ENCODE data around the gene THAP10. TPM values are rescaled to one million over a fixed set of nuclear protein-coding genes. Genes with fewer than 3 reads are reported as not detected.

The THAP10 gene
- total RNA-seq, 1 experiment from 2014 or later, result 2.5 TPM

- no peak overlapping the region for H4K8ac ChIP-seq (replicated peaks; ENCODE audit: insufficient read length, low read depth, low read length)
- H3K9ac ChIP-seq (ENCODE audit: extremely low read depth, insufficient read length, low read length), result no peak overlapping the region
- Mint-ChIP-seq H3K27me3 (ENCODE audit: low read depth) (peaks cover 30% of the 10 kb centered on the region), H3K36me3 (ENCODE audit: insufficient read depth in 1 of 3, low read depth in 3 of 3) (peaks cover 0 to 2% (median 0%) of the 10 kb centered on the region in 3 experiments; a peak in 3 of 7 replicates), H3K27ac (no peak overlapping the region), H3K9me3 (peaks cover 0 to 2% of the 10 kb centered on the region in 2 experiments; a peak in 1 of 5 replicates), H3K4me1 (peaks cover 13 to 16% of the 10 kb centered on the region in 2 experiments), H3K4me3 (no peak overlapping the region)
- H3K79me2 ChIP-seq (ENCODE audit: insufficient read depth, low read length), result no peaks in the 10 kb centered on the region
- no peak overlapping the region for H2AFZ ChIP-seq (ENCODE audit: low read length)
- no peaks in the 10 kb centered on the region for H3K4me1 ChIP-seq (ENCODE audit: insufficient read depth, low read length)
- H3K4me2 ChIP-seq (ENCODE audit: insufficient read depth, insufficient read length, low read length), result no peak overlapping the region
- no peak overlapping the region for H2BK5ac ChIP-seq (ENCODE audit: insufficient read length, low read length)
- no peak overlapping the region for H3K23ac ChIP-seq (ENCODE audit: insufficient read length, low read depth, low read length)
- H2AK5ac ChIP-seq (ENCODE audit: insufficient read length, low read length), result no peak overlapping the region
- no peak overlapping the region for H2BK20ac ChIP-seq (ENCODE audit: low read depth, low read length, poor library complexity, severe bottlenecking)
- H3K23me2 ChIP-seq (ENCODE audit: insufficient read length, low read depth, low read length, poor library complexity, severe bottlenecking), result peaks cover 12% of the 10 kb centered on the region
- TF ChIP-seq CTCF (conservative IDR thresholded peaks at IDR 0.05), result no peak
- H2BK15ac ChIP-seq (ENCODE audit: low read depth, low read length), result no peak overlapping the region
- H3K56ac ChIP-seq (ENCODE audit: insufficient read length, low read depth, low read length), result no peak overlapping the region
- H3K79me1 ChIP-seq (ENCODE audit: insufficient read depth, low read depth, low read length, poor library complexity, severe bottlenecking), result no peaks in the 10 kb centered on the region
- WGBS (ENCODE audit: extremely low coverage, insufficient read length, low lambda C conversion rate), result no CpG with 5 or more reads among the region's 5 CpGs
- H3K18ac ChIP-seq (ENCODE audit: insufficient read length, low read depth, low read length), result no peak overlapping the region
- no peak overlapping the region for H3K4ac ChIP-seq (ENCODE audit: low read depth, low read length)
- no peaks in the 10 kb centered on the region for H3K27me3 ChIP-seq (ENCODE audit: insufficient read depth, low read length)
- no peak overlapping the region for H4K91ac ChIP-seq (ENCODE audit: insufficient read length, low read depth, low read length)
- H3K27ac ChIP-seq (ENCODE audit: insufficient read length, low read depth, low read length), result no peak overlapping the region
- H3K9me3 ChIP-seq (ENCODE audit: control insufficient read depth, low read depth, low read length), result no peaks in the 10 kb centered on the region
- H2BK12ac ChIP-seq (ENCODE audit: insufficient read length, low read depth, low read length), result no peak overlapping the region
- H3K14ac ChIP-seq (ENCODE audit: insufficient read depth, low read length), result no peak overlapping the region
- H4K5ac ChIP-seq (ENCODE audit: insufficient read length, low read depth, low read length), result no peak overlapping the region
- no peak overlapping the region for H3T11ph ChIP-seq (ENCODE audit: low read length)
- no peak for DNase-seq
- H4K20me1 ChIP-seq (ENCODE audit: control insufficient read depth, insufficient read depth, insufficient read length), result no peaks in the 10 kb centered on the region
- no peak overlapping the region for H2BK120ac ChIP-seq (ENCODE audit: low read depth, low read length, poor library complexity, severe bottlenecking)
Observed at GRCh38 chr15:70856884-70857561, 35.2 kb downstream of the THAP10 start.

Data from H9 (cell line).